ENCODE measurements around the gene LDLR. TPM values are rescaled to one million over a fixed set of nuclear protein-coding genes. Genes with fewer than 3 reads are reported as not detected.
"Not testable (repeated sequence)": the region's sequence is repeated elsewhere in the genome, so short reads cannot be mapped to it uniquely, and the experiment has no call there.

LDLR gene
- polyA plus RNA-seq, 2 donors = 51.9 to 66.7 TPM

- no peaks in the 10 kb centered on the region for H3K36me3 ChIP-seq (ENCODE audit: control insufficient read depth in 2 of 2, insufficient read depth in 2 of 2, low read length in 1 of 2)
- H3K4me1 ChIP-seq (ENCODE audit: control insufficient read depth in 2 of 2, insufficient read depth in 2 of 2, low read length in 1 of 2) = peaks cover 7 to 17% of the 10 kb centered on the region in 2 donors
- no peak overlapping the region for H3K4me3 ChIP-seq (ENCODE audit: low read depth in 1 of 2, low read length in 2 of 2)
- no peaks in the 10 kb centered on the region for H3K27me3 ChIP-seq (ENCODE audit: control insufficient read depth in 1 of 2, insufficient read depth in 2 of 2, low read length in 2 of 2)
- 9 to 18% methylated on average over 22 of the region's 22 CpGs for WGBS, 2 donors
- peak overlapping the region; percentile 87 to 91 for H3K27ac ChIP-seq (ENCODE audit: low read depth in 2 of 2, low read length in 1 of 2)
- no peaks in the 10 kb centered on the region for H3K9me3 ChIP-seq (ENCODE audit: control insufficient read depth in 2 of 2, insufficient read depth in 1 of 2, low read depth in 1 of 2, low read length in 1 of 2)
Measured at GRCh38 chr19:11142528-11143171, 53.4 kb downstream of the LDLR start.

GRCh38 chr19:11145536-11145924 lies 56.3 kb downstream of the LDLR start:
- WGBS, 2 donors = 92 to 100% methylated on average over 3 of the region's 3 CpGs
- H3K4me1 ChIP-seq (ENCODE audit: control insufficient read depth in 2 of 2, insufficient read depth in 2 of 2, low read length in 1 of 2) = peaks cover 7 to 8% of the 10 kb centered on the region in 2 donors
- H3K27me3 ChIP-seq (ENCODE audit: control insufficient read depth in 1 of 2, insufficient read depth in 2 of 2, low read length in 2 of 2) = no peaks in the 10 kb centered on the region
- H3K36me3 ChIP-seq (ENCODE audit: control insufficient read depth in 2 of 2, insufficient read depth in 2 of 2, low read length in 1 of 2) = no peaks in the 10 kb centered on the region
- H3K9me3 ChIP-seq (ENCODE audit: control insufficient read depth in 2 of 2, insufficient read depth in 1 of 2, low read depth in 1 of 2, low read length in 1 of 2) = no peaks in the 10 kb centered on the region
- no peak overlapping the region for H3K27ac ChIP-seq (ENCODE audit: low read depth in 2 of 2, low read length in 1 of 2)
- H3K4me3 ChIP-seq (ENCODE audit: low read depth in 1 of 2, low read length in 2 of 2) = no peak overlapping the region

- WGBS, 2 donors = 83 to 87% methylated on average over 14 of the region's 14 CpGs
- Histone ChIP-seq H3K27ac (ENCODE audit: low read depth in 2 of 2, low read length in 1 of 2) (no peak overlapping the region), H3K4me3 (ENCODE audit: low read depth in 1 of 2, low read length in 2 of 2) (no peak overlapping the region), H3K27me3 (ENCODE audit: control insufficient read depth in 1 of 2, insufficient read depth in 2 of 2, low read length in 2 of 2) (no peaks in the 10 kb centered on the region), H3K4me1 (ENCODE audit: control insufficient read depth in 2 of 2, insufficient read depth in 2 of 2, low read length in 1 of 2) (peaks cover 2 to 6% of the 10 kb centered on the region in 2 donors), H3K9me3 (ENCODE audit: control insufficient read depth in 2 of 2, insufficient read depth in 1 of 2, low read depth in 1 of 2, low read length in 1 of 2) (no peaks in the 10 kb centered on the region), H3K36me3 (ENCODE audit: control insufficient read depth in 2 of 2, insufficient read depth in 2 of 2, low read length in 1 of 2) (no peaks in the 10 kb centered on the region)
Measured at GRCh38 chr19:11148001-11148400, 58.7 kb downstream of the LDLR start.

GRCh38 chr19:11151181-11151580 lies 61.9 kb downstream of the LDLR start:
- no peak overlapping the region for H3K4me3 ChIP-seq (ENCODE audit: low read depth in 1 of 2, low read length in 2 of 2)
- WGBS, 2 donors = 47 to 60% methylated on average over 7 of the region's 7 CpGs
- H3K4me1 ChIP-seq (ENCODE audit: control insufficient read depth in 2 of 2, insufficient read depth in 2 of 2, low read length in 1 of 2) = peaks cover 2 to 6% of the 10 kb centered on the region in 2 donors
- H3K27ac ChIP-seq (ENCODE audit: low read depth in 2 of 2, low read length in 1 of 2) = peak overlapping the region in 1 of 2 donors; percentile 34
- H3K36me3 ChIP-seq (ENCODE audit: control insufficient read depth in 2 of 2, insufficient read depth in 2 of 2, low read length in 1 of 2) = no peaks in the 10 kb centered on the region
- no peaks in the 10 kb centered on the region for H3K9me3 ChIP-seq (ENCODE audit: control insufficient read depth in 2 of 2, insufficient read depth in 1 of 2, low read depth in 1 of 2, low read length in 1 of 2)
- no peaks in the 10 kb centered on the region for H3K27me3 ChIP-seq (ENCODE audit: control insufficient read depth in 1 of 2, insufficient read depth in 2 of 2, low read length in 2 of 2)

- WGBS, 2 donors = 51 to 52% methylated on average over 11 of the region's 11 CpGs
- Histone ChIP-seq H3K27me3 (ENCODE audit: control insufficient read depth in 1 of 2, insufficient read depth in 2 of 2, low read length in 2 of 2) (no peaks in the 10 kb centered on the region), H3K36me3 (ENCODE audit: control insufficient read depth in 2 of 2, insufficient read depth in 2 of 2, low read length in 1 of 2) (no peaks in the 10 kb centered on the region), H3K9me3 (ENCODE audit: control insufficient read depth in 2 of 2, insufficient read depth in 1 of 2, low read depth in 1 of 2, low read length in 1 of 2) (no peaks in the 10 kb centered on the region), H3K4me1 (ENCODE audit: control insufficient read depth in 2 of 2, insufficient read depth in 2 of 2, low read length in 1 of 2) (peaks cover 2 to 6% of the 10 kb centered on the region in 2 donors), H3K4me3 (ENCODE audit: low read depth in 1 of 2, low read length in 2 of 2) (no peak overlapping the region), H3K27ac (ENCODE audit: low read depth in 2 of 2, low read length in 1 of 2) (peak overlapping the region; percentile 61 to 81)
Measured at GRCh38 chr19:11152318-11153062, 63.2 kb downstream of the LDLR start.

- 42% methylated on average over 6 of the region's 6 CpGs for WGBS, 2 donors
- H3K4me1 ChIP-seq (ENCODE audit: control insufficient read depth in 2 of 2, insufficient read depth in 2 of 2, low read length in 1 of 2) = peaks cover 2 to 3% of the 10 kb centered on the region in 2 donors
- peak overlapping the region in 1 of 2 donors; percentile 10 for H3K27ac ChIP-seq (ENCODE audit: low read depth in 2 of 2, low read length in 1 of 2)
- H3K4me3 ChIP-seq (ENCODE audit: low read depth in 1 of 2, low read length in 2 of 2) = peak overlapping the region in 1 of 2 donors; percentile 60
- H3K27me3 ChIP-seq (ENCODE audit: control insufficient read depth in 1 of 2, insufficient read depth in 2 of 2, low read length in 2 of 2) = no peaks in the 10 kb centered on the region
- H3K36me3 ChIP-seq (ENCODE audit: control insufficient read depth in 2 of 2, insufficient read depth in 2 of 2, low read length in 1 of 2) = no peaks in the 10 kb centered on the region
- H3K9me3 ChIP-seq (ENCODE audit: control insufficient read depth in 2 of 2, insufficient read depth in 1 of 2, low read depth in 1 of 2, low read length in 1 of 2) = no peaks in the 10 kb centered on the region
Measured at GRCh38 chr19:11154683-11155047, 65.4 kb downstream of the LDLR start.

GRCh38 chr19:11155373-11156120 lies 66.3 kb downstream of the LDLR start, which contains the start of gene SPC24:
Gene SPC24 (minus strand): TSS chr19:11155782. CDS start chr19:11155776, 6 bp downstream.
- H3K27me3 ChIP-seq (ENCODE audit: control insufficient read depth in 1 of 2, insufficient read depth in 2 of 2, low read length in 2 of 2) = no peaks in the 10 kb centered on the region
- peak within 1 kb of the TSS; percentile 60 to 71 for H3K4me3 ChIP-seq (ENCODE audit: low read depth in 1 of 2, low read length in 2 of 2)
- WGBS, 2 donors = 0% methylated on average over 49 to 50 of the region's 50 CpGs
- H3K9me3 ChIP-seq (ENCODE audit: control insufficient read depth in 2 of 2, insufficient read depth in 1 of 2, low read depth in 1 of 2, low read length in 1 of 2) = no peaks in the 10 kb centered on the region
- H3K4me1 ChIP-seq (ENCODE audit: control insufficient read depth in 2 of 2, insufficient read depth in 2 of 2, low read length in 1 of 2) = peaks cover 2 to 3% of the 10 kb centered on the region in 2 donors
- H3K27ac ChIP-seq (ENCODE audit: low read depth in 2 of 2, low read length in 1 of 2) = peak within 1 kb of the TSS; percentile 26 to 73
- H3K36me3 ChIP-seq (ENCODE audit: control insufficient read depth in 2 of 2, insufficient read depth in 2 of 2, low read length in 1 of 2) = no peaks in the 10 kb centered on the region

GRCh38 chr19:11159598-11160439 lies 70.6 kb downstream of the LDLR start:
- WGBS, 2 donors = 55 to 58% methylated on average over 16 of the region's 16 CpGs
- H3K27me3 ChIP-seq (ENCODE audit: control insufficient read depth in 1 of 2, insufficient read depth in 2 of 2, low read length in 2 of 2) = no peaks in the 10 kb centered on the region
- H3K4me1 ChIP-seq (ENCODE audit: control insufficient read depth in 2 of 2, insufficient read depth in 2 of 2, low read length in 1 of 2) = peaks cover 0 to 2% of the 10 kb centered on the region in 2 donors
- H3K36me3 ChIP-seq (ENCODE audit: control insufficient read depth in 2 of 2, insufficient read depth in 2 of 2, low read length in 1 of 2) = peaks cover 0 to 2% of the 10 kb centered on the region in 2 donors
- no peaks in the 10 kb centered on the region for H3K9me3 ChIP-seq (ENCODE audit: control insufficient read depth in 2 of 2, insufficient read depth in 1 of 2, low read depth in 1 of 2, low read length in 1 of 2)
- H3K27ac ChIP-seq (ENCODE audit: low read depth in 2 of 2, low read length in 1 of 2) = peak overlapping the region; percentile 53 to 61
- no peak overlapping the region for H3K4me3 ChIP-seq (ENCODE audit: low read depth in 1 of 2, low read length in 2 of 2)

GRCh38 chr19:11160440-11160768 lies 71.1 kb downstream of the LDLR start:
- peak overlapping the region; percentile 53 to 61 for H3K27ac ChIP-seq (ENCODE audit: low read depth in 2 of 2, low read length in 1 of 2)
- not testable (repeated sequence) for H3K4me1 ChIP-seq (ENCODE audit: control insufficient read depth in 2 of 2, insufficient read depth in 2 of 2, low read length in 1 of 2); H3K27me3 ChIP-seq (ENCODE audit: control insufficient read depth in 1 of 2, insufficient read depth in 2 of 2, low read length in 2 of 2); H3K36me3 ChIP-seq (ENCODE audit: control insufficient read depth in 2 of 2, insufficient read depth in 2 of 2, low read length in 1 of 2); H3K9me3 ChIP-seq (ENCODE audit: control insufficient read depth in 2 of 2, insufficient read depth in 1 of 2, low read depth in 1 of 2, low read length in 1 of 2); H3K4me3 ChIP-seq (ENCODE audit: low read depth in 1 of 2, low read length in 2 of 2)
- WGBS, 2 donors = 87 to 95% methylated on average over 2 of the region's 2 CpGs

Data from esophagus (tissue), 2 donors.